ENCODE results near the gene XAGE1B. TPM values are rescaled to one million over a fixed set of nuclear protein-coding genes. Genes with fewer than 3 reads are reported as not detected.
"Not testable (repeated sequence)": the region's sequence is repeated elsewhere in the genome, so short reads cannot be mapped to it uniquely, and the experiment has no call there.

The XAGE1B gene
- not detected for total RNA-seq
- long read RNA-seq: 0 reads

GRCh38 chrX:52516987-52517325 lies at the start of gene XAGE1B:
Gene XAGE1B (minus strand): TSS chrX:52517063. CDS start chrX:52515527, 1,536 bp downstream.
- intact Hi-C loops (cut with DNase I); ATAC-seq; DNase-seq (ENCODE audit: missing footprints): not testable (repeated sequence)

- no peak for ATAC-seq
- intact Hi-C loops (cut with DNase I): no loop called here
- DNase-seq (ENCODE audit: missing footprints): no peak
Observed at GRCh38 chrX:52563105-52563504, 46.2 kb upstream of the XAGE1B start.

- ATAC-seq: no peak
- DNase-seq (ENCODE audit: missing footprints): no peak
- intact Hi-C loops (cut with DNase I): no loop called here
Observed at GRCh38 chrX:52558140-52558539, 41.3 kb upstream of the XAGE1B start.

GRCh38 chrX:52556741-52557140 lies 39.9 kb upstream of the XAGE1B start:
- no peak for DNase-seq (ENCODE audit: missing footprints)
- intact Hi-C loops (cut with DNase I): no loop called here
- no peak for ATAC-seq

- ATAC-seq (no peak), DNase-seq (ENCODE audit: missing footprints) (no peak)
- intact Hi-C loops (cut with DNase I): no loop called here
Observed at GRCh38 chrX:52553995-52554642, 37.3 kb upstream of the XAGE1B start.

GRCh38 chrX:52548769-52549168 lies 31.9 kb upstream of the XAGE1B start:
- intact Hi-C loops (cut with DNase I); DNase-seq (ENCODE audit: missing footprints); ATAC-seq: not testable (repeated sequence)

GRCh38 chrX:52544147-52544840 lies 27.4 kb upstream of the XAGE1B start:
- DNase-seq (ENCODE audit: missing footprints): peak; percentile 41
- intact Hi-C loops (cut with DNase I): no loop called here
- ATAC-seq: no peak

- intact Hi-C loops (cut with DNase I): no loop called here
- DNase-seq (ENCODE audit: missing footprints) (no peak), ATAC-seq (no peak)
Observed at GRCh38 chrX:52542311-52542710, 25.4 kb upstream of the XAGE1B start.

GRCh38 chrX:52541051-52541450 lies 24.2 kb upstream of the XAGE1B start:
- DNase-seq (ENCODE audit: missing footprints); intact Hi-C loops (cut with DNase I); ATAC-seq: not testable (repeated sequence)

- intact Hi-C loops (cut with DNase I); ATAC-seq; DNase-seq (ENCODE audit: missing footprints): not testable (repeated sequence)
Observed at GRCh38 chrX:52516110-52516986, 515 bp downstream of the XAGE1B start.

- DNase-seq (ENCODE audit: missing footprints); ATAC-seq; intact Hi-C loops (cut with DNase I): not testable (repeated sequence)
Observed at GRCh38 chrX:52511126-52511525, 5.7 kb downstream of the XAGE1B start.

GRCh38 chrX:52509916-52510315 lies 6.9 kb downstream of the XAGE1B start:
- intact Hi-C loops (cut with DNase I): no loop called here
- ATAC-seq (no peak), DNase-seq (ENCODE audit: missing footprints) (no peak)

- ATAC-seq: no peak
- DNase-seq (ENCODE audit: missing footprints): no peak
- intact Hi-C loops (cut with DNase I): no loop called here
Observed at GRCh38 chrX:52507331-52507730, 9.5 kb downstream of the XAGE1B start.

- DNase-seq (ENCODE audit: missing footprints): no peak
- intact Hi-C loops (cut with DNase I): no loop called here
- ATAC-seq: no peak
Observed at GRCh38 chrX:52504551-52504950, 12.3 kb downstream of the XAGE1B start.

- DNase-seq (ENCODE audit: missing footprints); ATAC-seq; intact Hi-C loops (cut with DNase I): not testable (repeated sequence)
Observed at GRCh38 chrX:52501362-52501761, 15.5 kb downstream of the XAGE1B start.

- intact Hi-C loops (cut with DNase I); ATAC-seq: not testable (repeated sequence)
Observed at GRCh38 chrX:52496419-52496772, 20.5 kb downstream of the XAGE1B start.

GRCh38 chrX:52495545-52496418 lies 21.1 kb downstream of the XAGE1B start, which contains the start of gene XAGE1A:
Gene XAGE1A (plus strand): TSS chrX:52495808. CDS start chrX:52497362, 1,554 bp downstream.
- ATAC-seq; intact Hi-C loops (cut with DNase I): not testable (repeated sequence)

More at GRCh38 chrX:52496419-52496772, 20.5 kb downstream of the XAGE1B start:
- not testable (repeated sequence) for DNase-seq (ENCODE audit: missing footprints)

GRCh38 chrX:52471301-52471700 lies 45.6 kb downstream of the XAGE1B start:
- intact Hi-C loops (cut with DNase I); ATAC-seq; DNase-seq (ENCODE audit: missing footprints): not testable (repeated sequence)

More at GRCh38 chrX:52495545-52496418, 21.1 kb downstream of the XAGE1B start, which contains the start of gene XAGE1A:
- DNase-seq (ENCODE audit: missing footprints): not testable (repeated sequence)

Data from Right ventricle myocardium inferior (tissue), 1 donor.